HEK293T (cell line): ENCODE data around the gene DNAL4.

Experiments
- BHLHE40 ChIP-seq: fragments of 450-650 bp; IDR thresholded peaks from 2 replicates; pipeline ENCODE4 v1.6.1; 2016; ENCODE audit warnings: mild to moderate bottlenecking, moderate library complexity, borderline replicate concordance
- FOXA1 ChIP-seq: fragments of 450-650 bp; IDR thresholded peaks from 2 replicates; pipeline ENCODE4 v1.6.1; 2016; ENCODE audit warnings: mild to moderate bottlenecking
- FOXK2 ChIP-seq: fragments of 450-650 bp; IDR thresholded peaks from 2 replicates; pipeline ENCODE4 v1.6.1; 2016; ENCODE audit warnings: mild to moderate bottlenecking
- FOXM1 ChIP-seq: fragments of 450-650 bp; IDR thresholded peaks from 2 replicates; pipeline ENCODE4 v1.6.1; 2017; ENCODE audit warnings: mild to moderate bottlenecking, borderline replicate concordance
- LEF1 ChIP-seq: fragments of 450-650 bp; IDR thresholded peaks from 2 replicates; pipeline ENCODE4 v1.6.1; 2017; ENCODE audit warnings: mild to moderate bottlenecking, borderline replicate concordance
- NFRKB ChIP-seq: fragments of 450-650 bp; IDR thresholded peaks from 2 replicates; pipeline ENCODE4 v1.6.1; 2016; ENCODE audit warnings: mild to moderate bottlenecking, moderate library complexity
- PKNOX1 ChIP-seq: fragments of 450-650 bp; IDR thresholded peaks from 2 replicates; pipeline ENCODE4 v1.6.1; 2016
- SP1 ChIP-seq: fragments of 450-650 bp; IDR thresholded peaks from 2 replicates; pipeline ENCODE4 v1.6.1; 2017

DNA sequence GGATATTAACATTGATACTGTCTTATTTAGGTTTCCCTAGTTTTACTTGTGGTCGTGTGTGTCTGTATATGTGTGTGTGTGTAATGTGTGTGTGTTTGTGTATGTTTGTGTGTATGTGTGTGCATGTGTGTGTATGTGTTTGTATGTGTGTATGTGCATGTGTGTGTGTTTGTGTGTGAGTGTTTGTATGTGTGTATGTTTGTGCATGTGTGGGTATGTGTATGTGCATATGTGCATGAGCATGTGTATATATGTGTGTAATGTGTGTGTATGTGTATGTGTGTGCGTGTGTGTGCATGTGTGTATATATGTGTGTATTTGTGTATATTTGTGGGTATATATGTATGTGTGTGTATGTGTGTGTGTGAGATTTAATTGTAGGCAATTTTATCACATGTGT lies 17.3 kb upstream of the DNAL4 start:
- TF ChIP-seq FOXM1 (no peak), NFRKB (no peak), PKNOX1 (no peak), BHLHE40 (no peak), SP1 (no peak), LEF1 (no peak), FOXK2 (no peak), FOXA1 (no peak)
